H1 (cell line): Measurements from ENCODE around the gene KLF6. TPM values are rescaled to one million over a fixed set of nuclear protein-coding genes. Genes with fewer than 3 reads are reported as not detected.

Experiments
- BACH1 ChIP-seq: IDR thresholded peaks from 2 replicates; pipeline ENCODE4 v1.6.1; 2012; ENCODE audit warnings: low read length, improper control_type of control experiment
- CBX5 ChIP-seq: fragments of 300-800, 300-1000 bp; sonication (generic); IDR thresholded peaks from 2 replicates; pipeline ENCODE4 v1.7.1; 2016; ENCODE audit warnings: antibody characterized with exemption, low read length, low read depth
- CBX8 ChIP-seq: fragments of 300-800, 300-1000 bp; sonication (generic); IDR thresholded peaks from 2 replicates; pipeline ENCODE4 v1.7.1; 2016; ENCODE audit warnings: low read depth, low read length, borderline replicate concordance
- SP2 ChIP-seq: IDR thresholded peaks from 2 replicates; pipeline ENCODE4 v1.6.1; 2012; ENCODE audit warnings: mild to moderate bottlenecking, low read length, inconsistent platforms
- TBP ChIP-seq: IDR thresholded peaks from 2 replicates; pipeline ENCODE4 v1.6.1; 2011; ENCODE audit warnings: low read depth, low read length, improper control_type of control experiment
- polyA plus RNA-seq, 7 experiments: library from polyadenylated mRNA; depleted of rRNA in 3 of 7; stranded (reverse) in 5 of 7; unstranded in 2 of 7; fragments of >200 nt in 5 of 7; fragments of 200-250 nt in 2 of 7; gene quantifications; 1 replicate in 5 of 7; 2 replicates in 1 of 7; 4 replicates in 1 of 7; pipeline versions ENCODE4 v1.2.1 to v1.2.3, GENCODE V29; 2011 to 2013; ENCODE audit warnings: missing spikeins in 2 of 7, mixed read lengths in 2 of 7
- total RNA-seq: library from RNA; stranded (reverse); fragmentation: NEBNext Ultra II Directional; extraction: Animal tissue kit (Norgen Biotek cat#: 25700); gene quantifications from 2 replicates; pipeline ENCODE4 v1.2.1, GENCODE V29; 2021

Gene KLF6
- total and polyA plus RNA-seq, 2 of the 8 experiments (the other 6 are each of a cell fraction or from before 2014, with no cell fraction given), result 5.7 to 19.5 TPM

- no peak for TF ChIP-seq BACH1
- TF ChIP-seq CBX5, result no peak
- no peak for TF ChIP-seq CBX8
- TF ChIP-seq TBP, result no peak
- no peak for TF ChIP-seq SP2
These were observed 4.8 kb downstream of the KLF6 start (continued) for GRCh38 chr10:3780021-3780770.
